ENCODE measurements around the gene MAST4. TPM values are rescaled to one million over a fixed set of nuclear protein-coding genes. Genes with fewer than 3 reads are reported as not detected.

Gene MAST4
- total and polyA plus RNA-seq, 2 of the 4 experiments (the other 2 are of a cell fraction), result 4.8 to 6.8 TPM

DNA sequence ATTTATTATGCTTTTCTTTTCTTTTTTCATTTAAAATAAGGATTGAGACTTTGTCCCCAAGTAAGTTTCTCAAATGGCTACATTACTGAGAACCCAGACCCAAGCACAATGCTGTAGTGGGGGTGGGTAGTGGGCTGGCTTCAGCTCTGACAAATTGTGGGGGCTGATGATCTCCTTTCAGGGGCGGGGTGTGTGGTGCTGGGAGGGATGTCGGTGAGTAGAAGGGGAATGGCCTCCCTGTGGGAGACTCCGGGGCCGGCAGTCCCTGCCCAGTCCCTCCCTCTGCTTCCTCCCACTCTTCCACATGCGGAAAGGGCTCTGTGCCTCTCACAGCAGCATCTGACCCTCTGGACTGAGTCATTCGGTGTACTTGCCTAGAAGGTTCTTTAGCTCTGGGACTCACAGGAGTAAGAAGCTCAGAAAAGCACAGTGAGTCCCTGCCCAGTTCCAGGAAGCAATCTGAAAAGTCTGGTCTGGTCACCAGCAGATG, 586.2 kb downstream of the MAST4 start:
- WGBS, 2 experiments (ENCODE audit: extremely low coverage in 2 of 2, insufficient read length in 1 of 2), result 0% methylated on average over 1 of the region's 6 CpGs; no CpG with 5 or more reads in 1 of the 2 experiments

More for the DNA sequence above, 586.2 kb downstream of the MAST4 start:
- no TSS peak for BruUV-seq (replicated peaks)
- no peak overlapping the region for H4K5ac ChIP-seq (ENCODE audit: low read depth, low read length)
- no peak overlapping the region for H2AK5ac ChIP-seq (ENCODE audit: low read depth, low read length)
- H2BK15ac ChIP-seq (ENCODE audit: low read depth, low read length), result no peak overlapping the region
- peak; percentile 89 for DNase-seq
- no peak overlapping the region for H2AK9ac ChIP-seq (replicated peaks; ENCODE audit: low read depth, low read length, poor library complexity)
- no peak overlapping the region for H2BK120ac ChIP-seq (ENCODE audit: low read depth, low read length)
- H3K4me3 ChIP-seq (ENCODE audit: insufficient read depth, low read depth, low read length), result no peak overlapping the region
- 0 out of 2 replicates have a peak overlapping the region, but pooled peaks have one; percentile 39 for H3K4ac ChIP-seq (ENCODE audit: low read depth, low read length)
- 0 out of 2 replicates have a peak, but pooled peaks have one; percentile 3 for TF ChIP-seq FOS (IDR thresholded peaks at IDR 0.05; ENCODE audit: low read depth, low read length)
- peak; percentile 28; the same call in 1 of the 2 replicates for TF ChIP-seq MAZ (IDR thresholded peaks at IDR 0.05; ENCODE audit: borderline replicate concordance, low read depth, low read length)
- TF ChIP-seq, protein P1, sequence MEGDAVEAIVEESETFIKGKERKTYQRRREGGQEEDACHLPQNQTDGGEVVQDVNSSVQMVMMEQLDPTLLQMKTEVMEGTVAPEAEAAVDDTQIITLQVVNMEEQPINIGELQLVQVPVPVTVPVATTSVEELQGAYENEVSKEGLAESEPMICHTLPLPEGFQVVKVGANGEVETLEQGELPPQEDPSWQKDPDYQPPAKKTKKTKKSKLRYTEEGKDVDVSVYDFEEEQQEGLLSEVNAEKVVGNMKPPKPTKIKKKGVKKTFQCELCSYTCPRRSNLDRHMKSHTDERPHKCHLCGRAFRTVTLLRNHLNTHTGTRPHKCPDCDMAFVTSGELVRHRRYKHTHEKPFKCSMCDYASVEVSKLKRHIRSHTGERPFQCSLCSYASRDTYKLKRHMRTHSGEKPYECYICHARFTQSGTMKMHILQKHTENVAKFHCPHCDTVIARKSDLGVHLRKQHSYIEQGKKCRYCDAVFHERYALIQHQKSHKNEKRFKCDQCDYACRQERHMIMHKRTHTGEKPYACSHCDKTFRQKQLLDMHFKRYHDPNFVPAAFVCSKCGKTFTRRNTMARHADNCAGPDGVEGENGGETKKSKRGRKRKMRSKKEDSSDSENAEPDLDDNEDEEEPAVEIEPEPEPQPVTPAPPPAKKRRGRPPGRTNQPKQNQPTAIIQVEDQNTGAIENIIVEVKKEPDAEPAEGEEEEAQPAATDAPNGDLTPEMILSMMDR (conservative IDR thresholded peaks at IDR 0.05; ENCODE audit: low read depth, low read length), result no peak
- TF ChIP-seq, protein P2, sequence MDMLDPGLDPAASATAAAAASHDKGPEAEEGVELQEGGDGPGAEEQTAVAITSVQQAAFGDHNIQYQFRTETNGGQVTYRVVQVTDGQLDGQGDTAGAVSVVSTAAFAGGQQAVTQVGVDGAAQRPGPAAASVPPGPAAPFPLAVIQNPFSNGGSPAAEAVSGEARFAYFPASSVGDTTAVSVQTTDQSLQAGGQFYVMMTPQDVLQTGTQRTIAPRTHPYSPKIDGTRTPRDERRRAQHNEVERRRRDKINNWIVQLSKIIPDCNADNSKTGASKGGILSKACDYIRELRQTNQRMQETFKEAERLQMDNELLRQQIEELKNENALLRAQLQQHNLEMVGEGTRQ (IDR thresholded peaks at IDR 0.05; ENCODE audit: low read depth, low read length), result peak; percentile 36; the same call in 1 of the 2 replicates
- H2BK20ac ChIP-seq (ENCODE audit: low read depth, low read length), result no peak overlapping the region
- H3K9ac ChIP-seq (ENCODE audit: low read depth, low read length), result no peak overlapping the region
- peak overlapping the region; percentile 25 for H2AFZ ChIP-seq (replicated peaks; ENCODE audit: low read length, poor library complexity)
- ATAC-seq (ENCODE audit: low read depth), result peak; percentile 99
- no peak overlapping the region for H3K18ac ChIP-seq (ENCODE audit: low read depth, low read length)
- H2BK5ac ChIP-seq (ENCODE audit: low read depth, low read length, poor library complexity, severe bottlenecking), result no peak overlapping the region
- CTCF ChIA-PET, result interaction anchor here (0.7 kb wide), 1 partner anchor 64 kb away, joined by 4 read pairs; no protein-coding TSS in a partner anchor
- no peaks in the 10 kb centered on the region for H3K36me3 ChIP-seq (ENCODE audit: control insufficient read depth, insufficient read depth, low read length)
- no peak overlapping the region for H4K8ac ChIP-seq (ENCODE audit: low read depth in 2 of 2, low read length in 2 of 2)
- no peaks in the 10 kb centered on the region for H3K9me1 ChIP-seq (ENCODE audit: insufficient read depth, low read length)
- dilution Hi-C loops (cut with HindIII; ENCODE audit: low sequenced_read_pairs, unreplicated experiment) (no loop called here), in situ Hi-C loops (cut with MboI; ENCODE audit: low sequenced_read_pairs) (no loop called here), intact Hi-C loops (cut with micrococcal nuclease) (no loop called here)
- no peaks in the 10 kb centered on the region for H3K9me3 ChIP-seq (ENCODE audit: control insufficient read depth, insufficient read depth, low read length)
- peak overlapping the region; percentile 48; the same call in 1 of the 2 replicates for H3K4me2 ChIP-seq (ENCODE audit: low read depth, low read length)
- no peaks in the 10 kb centered on the region for H3K79me1 ChIP-seq (ENCODE audit: low read depth in 1 of 2, low read length in 2 of 2)
- no peak overlapping the region for H3K23ac ChIP-seq (ENCODE audit: low read depth, low read length)
- no peaks in the 10 kb centered on the region for H4K20me1 ChIP-seq (ENCODE audit: insufficient read depth, low read length)
- POLR2A ChIA-PET (ENCODE audit: unreplicated experiment), result no interaction called here
- H3K14ac ChIP-seq (replicated peaks; ENCODE audit: low read depth, low read length), result 0 out of 2 replicates have a peak overlapping the region, but pooled peaks have one; percentile 52
- H3K4me1 ChIP-seq (ENCODE audit: control insufficient read depth, insufficient read depth, low read length), result no peaks in the 10 kb centered on the region
- H3K27me3 ChIP-seq (ENCODE audit: control insufficient read depth, insufficient read depth, low read length), result no peaks in the 10 kb centered on the region
- H4K91ac ChIP-seq (ENCODE audit: insufficient read depth, low read depth, low read length), result no peak overlapping the region
- no peak overlapping the region for H3K27ac ChIP-seq (ENCODE audit: insufficient read depth, low read length)
- H3K56ac ChIP-seq (ENCODE audit: extremely low read depth, insufficient read depth, low read length), result no peak overlapping the region

All from IMR-90 (cell line).